ENCODE measurements around the gene SSR2. TPM values are rescaled to one million over a fixed set of nuclear protein-coding genes. Genes with fewer than 3 reads are reported as not detected.
"Not testable (repeated sequence)": the region's sequence is repeated elsewhere in the genome, so short reads cannot be mapped to it uniquely, and the experiment has no call there.

The SSR2 gene
- polyA plus RNA-seq, 1 of the 3 experiments (the other 2 are of a cell fraction): 1,136 TPM

DNA sequence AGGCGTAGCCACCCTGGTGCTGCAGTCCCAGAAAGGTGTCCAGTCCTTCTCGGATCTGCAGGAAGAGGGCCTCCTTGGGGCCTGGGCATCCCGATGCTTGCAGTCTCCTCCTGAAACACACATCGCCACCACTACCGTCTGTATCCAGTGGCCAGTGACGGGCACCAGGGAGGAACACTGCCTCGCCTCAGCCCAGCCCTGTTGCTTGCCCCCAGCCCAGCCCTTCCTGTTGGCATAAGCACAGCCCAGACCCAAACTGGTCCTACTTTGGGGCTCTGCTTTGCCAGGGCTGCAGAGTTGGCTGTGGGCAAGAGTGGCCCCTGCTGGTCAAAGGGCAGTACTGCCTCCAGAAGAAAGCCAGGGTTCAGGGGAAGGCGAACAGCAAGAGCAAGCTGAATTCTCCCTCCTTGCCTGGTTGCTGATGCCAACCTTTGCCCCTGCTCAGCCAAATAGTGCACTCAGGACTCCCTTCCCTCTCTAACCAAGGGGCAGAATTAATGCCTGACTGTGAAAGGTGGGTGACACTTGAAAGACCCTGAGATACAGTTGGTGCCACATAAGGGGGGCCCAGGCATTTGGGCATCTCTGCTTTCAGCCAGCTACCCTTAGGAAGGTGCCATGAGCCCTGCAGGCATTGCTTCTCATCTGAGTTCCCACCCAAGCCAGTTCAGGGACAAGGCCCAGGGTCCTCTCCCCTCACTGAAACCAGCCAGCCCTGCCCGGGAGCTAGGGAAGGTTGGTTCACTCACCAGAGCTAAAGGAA, 31.3 kb downstream of the SSR2 start:
- no peak overlapping the region for H3K9ac ChIP-seq
- no peaks in the 10 kb centered on the region for H3K79me2 ChIP-seq (ENCODE audit: insufficient read depth)
- ChIA-PET POLR2A (interaction anchor here (0.8 to 1.0 kb wide), 2 partner anchors 55 to 79 kb away, joined by 3 read pairs; no protein-coding TSS in a partner anchor), CTCF (interaction anchor here (0.5 to 4.4 kb wide), 46 partner anchors 8 to 739 kb away, joined by 3 to 83 read pairs (median 4); partner anchors contain the start of genes ARHGEF2, GON4L and KHDC4)
- H3F3A ChIP-seq (replicated peaks; ENCODE audit: insufficient read depth): no peaks in the 10 kb centered on the region
- WGBS (ENCODE audit: low lambda C conversion rate): 62% methylated on average over 6 of the region's 9 CpGs
- no peak overlapping the region; the same call in 1 of the 2 replicates for H3K4me2 ChIP-seq
- no peak overlapping the region; a peak in 1 of 4 replicates for H3K4me3 ChIP-seq (ENCODE audit: low read depth in 2 of 2, low read length in 1 of 2)
- no peaks in the 10 kb centered on the region for H4K20me1 ChIP-seq (ENCODE audit: insufficient read depth)
- peak overlapping the region; percentile 33; the same call in 1 of the 2 replicates for H2AFZ ChIP-seq (ENCODE audit: low read depth)
- DNase-seq: peak; percentile 85
- no peak overlapping the region for H3K27ac ChIP-seq (ENCODE audit: low read depth in 2 of 2, low read length in 1 of 2)
- H3K36me3 ChIP-seq (replicated peaks in 1 of 2; ENCODE audit: control insufficient read depth in 1 of 2, insufficient read depth in 2 of 2, low read length in 1 of 2): no peaks in the 10 kb centered on the region
- no peaks in the 10 kb centered on the region for H3K27me3 ChIP-seq (ENCODE audit: insufficient read depth)
- H3K9me3 ChIP-seq: no peaks in the 10 kb centered on the region
- TF ChIP-seq TEAD4 (IDR thresholded peaks at IDR 0.05; ENCODE audit: borderline replicate concordance, insufficient read depth): no peak
- TF ChIP-seq, protein P1, sequence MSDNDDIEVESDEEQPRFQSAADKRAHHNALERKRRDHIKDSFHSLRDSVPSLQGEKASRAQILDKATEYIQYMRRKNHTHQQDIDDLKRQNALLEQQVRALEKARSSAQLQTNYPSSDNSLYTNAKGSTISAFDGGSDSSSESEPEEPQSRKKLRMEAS (IDR thresholded peaks at IDR 0.05; ENCODE audit: low read depth): no peak
- no peak for TF ChIP-seq MXI1 (IDR thresholded peaks at IDR 0.05; ENCODE audit: low read depth, low read length)
- TF ChIP-seq, protein P2, sequence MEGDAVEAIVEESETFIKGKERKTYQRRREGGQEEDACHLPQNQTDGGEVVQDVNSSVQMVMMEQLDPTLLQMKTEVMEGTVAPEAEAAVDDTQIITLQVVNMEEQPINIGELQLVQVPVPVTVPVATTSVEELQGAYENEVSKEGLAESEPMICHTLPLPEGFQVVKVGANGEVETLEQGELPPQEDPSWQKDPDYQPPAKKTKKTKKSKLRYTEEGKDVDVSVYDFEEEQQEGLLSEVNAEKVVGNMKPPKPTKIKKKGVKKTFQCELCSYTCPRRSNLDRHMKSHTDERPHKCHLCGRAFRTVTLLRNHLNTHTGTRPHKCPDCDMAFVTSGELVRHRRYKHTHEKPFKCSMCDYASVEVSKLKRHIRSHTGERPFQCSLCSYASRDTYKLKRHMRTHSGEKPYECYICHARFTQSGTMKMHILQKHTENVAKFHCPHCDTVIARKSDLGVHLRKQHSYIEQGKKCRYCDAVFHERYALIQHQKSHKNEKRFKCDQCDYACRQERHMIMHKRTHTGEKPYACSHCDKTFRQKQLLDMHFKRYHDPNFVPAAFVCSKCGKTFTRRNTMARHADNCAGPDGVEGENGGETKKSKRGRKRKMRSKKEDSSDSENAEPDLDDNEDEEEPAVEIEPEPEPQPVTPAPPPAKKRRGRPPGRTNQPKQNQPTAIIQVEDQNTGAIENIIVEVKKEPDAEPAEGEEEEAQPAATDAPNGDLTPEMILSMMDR (IDR thresholded peaks at IDR 0.05): peak; percentile 91
- peak; percentile 96 for TF ChIP-seq RAD21 (IDR thresholded peaks at IDR 0.05; ENCODE audit: low read length)
- no peak for TF ChIP-seq YY1 (IDR thresholded peaks at IDR 0.05; ENCODE audit: low read depth)
- no peak for TF ChIP-seq NRF1 (IDR thresholded peaks at IDR 0.05; ENCODE audit: low read depth, low read length)
- no peak for TF ChIP-seq CHD2 (IDR thresholded peaks at IDR 0.05; ENCODE audit: low read length, partially characterized antibody)
- no peak for TF ChIP-seq MEF2A (IDR thresholded peaks at IDR 0.05; ENCODE audit: borderline replicate concordance, low read depth)
- TF ChIP-seq, protein P3, sequence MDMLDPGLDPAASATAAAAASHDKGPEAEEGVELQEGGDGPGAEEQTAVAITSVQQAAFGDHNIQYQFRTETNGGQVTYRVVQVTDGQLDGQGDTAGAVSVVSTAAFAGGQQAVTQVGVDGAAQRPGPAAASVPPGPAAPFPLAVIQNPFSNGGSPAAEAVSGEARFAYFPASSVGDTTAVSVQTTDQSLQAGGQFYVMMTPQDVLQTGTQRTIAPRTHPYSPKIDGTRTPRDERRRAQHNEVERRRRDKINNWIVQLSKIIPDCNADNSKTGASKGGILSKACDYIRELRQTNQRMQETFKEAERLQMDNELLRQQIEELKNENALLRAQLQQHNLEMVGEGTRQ (IDR thresholded peaks at IDR 0.05; ENCODE audit: borderline replicate concordance, low read depth, low read length): no peak
- no peak for TF ChIP-seq TCF12 (IDR thresholded peaks at IDR 0.05)
- TF ChIP-seq FOSL2 (IDR thresholded peaks at IDR 0.05; ENCODE audit: borderline replicate concordance, low read depth): no peak
- TF ChIP-seq SMC3 (IDR thresholded peaks at IDR 0.05; ENCODE audit: low read depth, low read length): peak; percentile 93
- TF ChIP-seq GATA2 (CRISPR knock-in tag; IDR thresholded peaks at IDR 0.05): no peak
- TF ChIP-seq EZH2phosphoT487 (IDR thresholded peaks at IDR 0.05; ENCODE audit: borderline replicate concordance, low read depth): no peak
- H3K4me1 ChIP-seq (ENCODE audit: control insufficient read depth in 1 of 2, insufficient read depth in 2 of 2, low read depth in 1 of 2, low read length in 1 of 2): no peaks in the 10 kb centered on the region; a peak in 1 of 4 replicates
- H3K9me2 ChIP-seq: no peaks in the 10 kb centered on the region

DNA sequence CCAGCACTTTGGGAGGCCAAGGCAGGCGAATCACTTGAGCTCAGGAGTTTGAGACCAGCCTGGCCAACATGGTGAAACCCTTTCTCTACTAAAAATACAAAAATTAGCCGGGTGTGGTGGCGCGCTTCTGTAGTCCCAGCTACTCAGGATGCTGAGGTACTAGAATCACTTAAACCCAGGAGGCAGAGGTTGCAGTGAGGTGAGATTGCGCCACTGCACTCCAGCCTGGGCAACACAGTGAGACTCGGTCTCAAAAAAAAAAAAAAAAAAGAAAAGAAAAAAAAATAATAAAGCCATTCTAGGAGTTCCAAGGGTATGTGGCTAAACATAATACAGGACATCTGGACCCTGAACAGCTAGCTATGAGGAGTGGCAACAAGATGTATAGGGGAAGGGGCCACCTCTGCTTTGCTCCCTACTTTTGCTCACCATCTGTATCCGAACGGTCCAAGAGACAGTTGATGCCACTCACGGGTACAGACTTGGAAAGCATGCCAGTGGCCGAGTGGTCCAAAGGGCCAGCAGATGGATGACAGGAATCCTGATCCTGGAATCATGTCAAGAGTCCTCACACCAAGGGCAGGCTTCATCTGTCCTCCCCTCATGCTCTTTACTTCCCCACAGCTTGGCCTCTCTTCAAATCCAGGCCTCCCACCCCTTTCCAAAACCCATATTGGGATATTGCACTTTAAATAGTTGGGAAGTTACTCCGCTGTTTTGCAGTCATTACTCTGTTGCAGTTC, 35.7 kb downstream of the SSR2 start:
- Histone ChIP-seq H3K4me1 (ENCODE audit: control insufficient read depth in 1 of 2, insufficient read depth in 2 of 2, low read depth in 1 of 2, low read length in 1 of 2) (peaks cover 0 to 34% of the 10 kb centered on the region in 2 experiments; a peak in 3 of 4 replicates), H3F3A (replicated peaks; ENCODE audit: insufficient read depth) (peaks cover 14% of the 10 kb centered on the region), H3K79me2 (ENCODE audit: insufficient read depth) (peaks cover 26% of the 10 kb centered on the region)
- H3K9ac ChIP-seq; H3K9me3 ChIP-seq; H3K4me2 ChIP-seq; H3K9me2 ChIP-seq; DNase-seq; H4K20me1 ChIP-seq (ENCODE audit: insufficient read depth); H3K36me3 ChIP-seq (replicated peaks in 1 of 2; ENCODE audit: control insufficient read depth in 1 of 2, insufficient read depth in 2 of 2, low read length in 1 of 2); H3K4me3 ChIP-seq (ENCODE audit: low read depth in 2 of 2, low read length in 1 of 2); H3K27ac ChIP-seq (ENCODE audit: low read depth in 2 of 2, low read length in 1 of 2); H3K27me3 ChIP-seq (ENCODE audit: insufficient read depth); H2AFZ ChIP-seq (ENCODE audit: low read depth): not testable (repeated sequence)
- WGBS (ENCODE audit: low lambda C conversion rate): 90% methylated on average over 9 of the region's 11 CpGs
- CTCF ChIA-PET: interaction anchor here (1.0 to 6.5 kb wide), 3 partner anchors 47 to 87 kb away, joined by 3 to 41 read pairs (median 10); no protein-coding TSS in a partner anchor
- POLR2A ChIA-PET: interaction anchor here (0.6 kb wide), 1 partner anchor 71 kb away, joined by 3 read pairs; no protein-coding TSS in a partner anchor
